SK-N-SH (cell line): ENCODE data around the gene ADD2. TPM values are rescaled to one million over a fixed set of nuclear protein-coding genes. Genes with fewer than 3 reads are reported as not detected.

Experiments
- CTCF ChIA-PET: fragments of 300-600, 350-600 bp; formaldehyde crosslinking; extraction: SDS; loops from one replicate; lab custom pipeline; 2021; lab: Yijun Ruan, JAX
- POLR2A ChIA-PET: fragments of 350-600 bp; sonication (Branson Sonifier 250); formaldehyde crosslinking; extraction: SDS; loops from one replicate; lab custom pipeline; 2020; ENCODE audit warnings: antibody characterized with exemption, inconsistent platforms; lab: Yijun Ruan, JAX
- DNase-seq: peaks from one replicate; pipeline ENCODE4 v3.0.0; 2012
- H2AFZ ChIP-seq: fragments of 200-600 bp; sonication (generic); 2 replicates; pipeline ENCODE4 v1.8.1; 2016; ENCODE audit warnings: antibody characterized with exemption, mild to moderate bottlenecking, low read depth
- H3F3A ChIP-seq: fragments of 200-600 bp; sonication (generic); replicated peaks from 2 replicates; pipeline ENCODE3; 2016; ENCODE audit warnings: antibody characterized with exemption, mild to moderate bottlenecking; ENCODE audit not compliant: insufficient read depth
- H3K27ac ChIP-seq, 2 experiments: fragments of 200-500 bp in 1 of 2; fragments of 200-600 bp in 1 of 2; sonication (Bioruptor generic) in 1 of 2; sonication (generic), shearing (Covaris generic) in 1 of 2; 2 replicates each; pipeline versions ENCODE4 v1.5.1 to v1.6.1; 2014 to 2016; ENCODE audit warnings: low read depth in 2 of 2, inconsistent platforms in 1 of 2, low read length in 1 of 2, mild to moderate bottlenecking in 1 of 2, mixed read lengths in 1 of 2
- H3K27me3 ChIP-seq: fragments of 200-600 bp; sonication (generic), shearing (Covaris generic); 2 replicates; pipeline ENCODE4 v1.6.1; 2016; ENCODE audit warnings: mixed run types; ENCODE audit not compliant: insufficient read depth
- H3K36me3 ChIP-seq, 2 experiments: fragments of 200-500 bp in 1 of 2; fragments of 200-600 bp in 1 of 2; sonication (Bioruptor generic) in 1 of 2; sonication (generic) in 1 of 2; replicated peaks in 1 of 2; 2 replicates each; pipeline versions ENCODE3 to v1.5.1; 2014 to 2016; ENCODE audit warnings: low read length in 1 of 2, mild to moderate bottlenecking in 1 of 2; ENCODE audit not compliant: insufficient read depth in 2 of 2, control insufficient read depth in 1 of 2
- H3K4me1 ChIP-seq, 2 experiments: fragments of 200-500 bp in 1 of 2; fragments of 200-600 bp in 1 of 2; sonication (Bioruptor generic) in 1 of 2; sonication (generic), shearing (Covaris generic) in 1 of 2; 2 replicates each; pipeline versions ENCODE4 v1.5.1 to v1.6.1; 2014 to 2016; ENCODE audit warnings: low read depth in 1 of 2, low read length in 1 of 2, mixed run types in 1 of 2; ENCODE audit not compliant: insufficient read depth in 2 of 2, control insufficient read depth in 1 of 2
- H3K4me2 ChIP-seq: fragments of 200-600 bp; sonication (generic), shearing (Covaris generic); 2 replicates; pipeline ENCODE4 v1.6.1; 2017; ENCODE audit warnings: mixed run types
- H3K4me3 ChIP-seq, 2 experiments: fragments of 200-500 bp in 1 of 2; fragments of 200-600 bp in 1 of 2; sonication (Bioruptor generic) in 1 of 2; sonication (generic), shearing (Covaris generic) in 1 of 2; 2 replicates each; pipeline versions ENCODE4 v1.5.1 to v1.8.1; 2014 to 2016; ENCODE audit warnings: low read depth in 2 of 2, inconsistent platforms in 1 of 2, low read length in 1 of 2, mild to moderate bottlenecking in 1 of 2, mixed read lengths in 1 of 2, moderate library complexity in 1 of 2
- H3K79me2 ChIP-seq: fragments of 200-600 bp; sonication (generic); 2 replicates; pipeline ENCODE4 v1.8.1; 2017; ENCODE audit warnings: mild to moderate bottlenecking; ENCODE audit not compliant: insufficient read depth
- H3K9ac ChIP-seq: fragments of 200-600 bp; sonication (generic); 2 replicates; pipeline ENCODE4 v1.6.1; 2017; ENCODE audit warnings: mixed run types
- H3K9me2 ChIP-seq: fragments of 200-600 bp; sonication (generic); 2 replicates; pipeline ENCODE4 v1.6.1; 2017; ENCODE audit warnings: mixed run types
- H3K9me3 ChIP-seq: fragments of 200-600 bp; sonication (generic); 2 replicates; pipeline ENCODE4 v1.6.1; 2017; ENCODE audit warnings: mixed run types, mild to moderate bottlenecking, moderate library complexity
- H4K20me1 ChIP-seq: fragments of 200-600 bp; sonication (generic); 2 replicates; pipeline ENCODE4 v1.6.1; 2017; ENCODE audit warnings: mild to moderate bottlenecking, mixed run types; ENCODE audit not compliant: insufficient read depth
- CHD2 ChIP-seq: fragments of 150-350 bp; IDR thresholded peaks from 2 replicates; pipeline ENCODE4 v1.6.1; 2018; ENCODE audit warnings: low read length; ENCODE audit not compliant: partially characterized antibody
- CTCF ChIP-seq: fragments of 200-600 bp; sonication (generic); IDR thresholded peaks from 2 replicates; pipeline ENCODE4 v1.6.1; 2017; ENCODE audit warnings: antibody characterized with exemption, mild to moderate bottlenecking, moderate library complexity
- ELF1 ChIP-seq: IDR thresholded peaks from 2 replicates; pipeline ENCODE4 v1.4.0; 2012
- EP300 ChIP-seq, 2 experiments: IDR thresholded peaks; 2 replicates each; pipeline versions ENCODE4 v1.4.0 to v1.6.1; 2012; ENCODE audit warnings: borderline replicate concordance in 1 of 2, low read depth in 1 of 2, low read length in 1 of 2
- EZH2phosphoT487 ChIP-seq: fragments of 200-600 bp; sonication (generic); IDR thresholded peaks from 2 replicates; pipeline ENCODE4 v1.6.1; 2017; ENCODE audit warnings: low read depth, mixed run types, mild to moderate bottlenecking, antibody characterized with exemption, moderate library complexity, borderline replicate concordance
- FOSL2 ChIP-seq: IDR thresholded peaks from 2 replicates; pipeline ENCODE4 v1.4.0; 2012; ENCODE audit warnings: low read depth, mild to moderate bottlenecking, moderate library complexity, borderline replicate concordance
- FOXJ3 ChIP-seq: sonication (generic); formaldehyde crosslinking; IDR thresholded peaks from 2 replicates; pipeline ENCODE4 v1.5.1; 2020; ENCODE audit warnings: mild to moderate bottlenecking, missing genetic modification reagents
- GATA2 ChIP-seq: sonication (generic); formaldehyde crosslinking; IDR thresholded peaks from 2 replicates; pipeline ENCODE4 v1.5.0; 2020; ENCODE audit warnings: mild to moderate bottlenecking, missing genetic modification reagents
- IRF3 ChIP-seq: fragments of 150-350 bp; IDR thresholded peaks from 2 replicates; pipeline ENCODE4 v1.6.1; 2016; ENCODE audit warnings: mild to moderate bottlenecking, low read depth, low read length
- MAX ChIP-seq: IDR thresholded peaks from 2 replicates; pipeline ENCODE4 v1.4.0; 2012; ENCODE audit warnings: low read depth
- MEF2A ChIP-seq: IDR thresholded peaks from 2 replicates; pipeline ENCODE4 v1.4.0; 2012; ENCODE audit warnings: low read depth, borderline replicate concordance
- NRF1 ChIP-seq: IDR thresholded peaks from 2 replicates; pipeline ENCODE4 v1.6.1; 2012; ENCODE audit warnings: low read depth, mild to moderate bottlenecking, low read length
- RAD21 ChIP-seq: IDR thresholded peaks from 2 replicates; pipeline ENCODE4 v1.6.1; 2012; ENCODE audit warnings: mild to moderate bottlenecking, low read length
- RCOR1 ChIP-seq: fragments of 150-350 bp; IDR thresholded peaks from 2 replicates; pipeline ENCODE4 v1.6.1; 2017; ENCODE audit warnings: antibody characterized with exemption, low read length
- RFX5 ChIP-seq: IDR thresholded peaks from 2 replicates; pipeline ENCODE4 v1.6.1; 2012; ENCODE audit warnings: mild to moderate bottlenecking, improper control_type of control experiment, low read length
- SIN3A ChIP-seq: IDR thresholded peaks from 2 replicates; pipeline ENCODE4 v1.6.1; 2012; ENCODE audit warnings: low read depth, mild to moderate bottlenecking, low read length, moderate library complexity, borderline replicate concordance
- TAF1 ChIP-seq: IDR thresholded peaks from 2 replicates; pipeline ENCODE4 v1.6.1; 2012; ENCODE audit warnings: low read depth, mild to moderate bottlenecking, low read length, moderate library complexity, borderline replicate concordance
- TCF12 ChIP-seq: IDR thresholded peaks from 2 replicates; pipeline ENCODE4 v1.4.0; 2012
- USF1 ChIP-seq: IDR thresholded peaks from 2 replicates; pipeline ENCODE4 v1.4.0; 2012; ENCODE audit warnings: low read depth, borderline replicate concordance
- USF2 ChIP-seq: fragments of 150-350 bp; IDR thresholded peaks from 2 replicates; pipeline ENCODE4 v1.6.1; 2017; ENCODE audit warnings: antibody characterized with exemption, low read length, low read depth, borderline replicate concordance
- YY1 ChIP-seq: IDR thresholded peaks from 2 replicates; pipeline ENCODE4 v1.4.0; 2012; ENCODE audit warnings: low read depth, mild to moderate bottlenecking
- WGBS: methylation state at CpG from one replicate; pipeline ENCODE4 v1.1.6; 2017; ENCODE audit warnings: low lambda C conversion rate; 5-methylcytosine and 5-hydroxymethylcytosine counted together
- polyA plus RNA-seq, 3 experiments: library from polyadenylated mRNA; depleted of rRNA; stranded (reverse); fragments of >200 nt; gene quantifications; 2 replicates each; pipeline ENCODE4 v1.2.3, GENCODE V29; 2012

The ADD2 gene
- polyA plus RNA-seq, 1 of the 3 experiments (the other 2 are of a cell fraction), result 0.30 TPM

GRCh38 chr2:70724366-70724765 lies 43.6 kb downstream of the ADD2 start:
- POLR2A ChIA-PET, result no interaction called here
- Histone ChIP-seq H3K36me3 (no peaks in the 10 kb centered on the region), H3K9ac (no peak overlapping the region), H4K20me1 (no peaks in the 10 kb centered on the region), H3F3A (no peaks in the 10 kb centered on the region), H3K4me3 (no peak overlapping the region), H3K79me2 (no peaks in the 10 kb centered on the region), H3K4me2 (no peak overlapping the region), H3K27ac (no peak overlapping the region), H2AFZ (no peak overlapping the region), H3K4me1 (peaks cover 0 to 3% of the 10 kb centered on the region in 2 experiments; a peak in 1 of 4 replicates), H3K9me2 (no peaks in the 10 kb centered on the region), H3K27me3 (no peaks in the 10 kb centered on the region), H3K9me3 (no peaks in the 10 kb centered on the region)
- CTCF ChIA-PET, result interaction anchor here (2.0 kb wide), 1 partner anchor 44 kb away, joined by 7 read pairs; the partner anchor contains the start of gene ADD2
- TF ChIP-seq NRF1, result no peak
- no peak for TF ChIP-seq FOXJ3
- TF ChIP-seq MEF2A, result no peak
- no peak for TF ChIP-seq MAX
- TF ChIP-seq YY1, result no peak
- no peak for TF ChIP-seq SIN3A
- TF ChIP-seq EZH2phosphoT487, result no peak
- TF ChIP-seq TAF1, result no peak
- no peak for TF ChIP-seq FOSL2
- no peak for TF ChIP-seq RCOR1
- no peak for TF ChIP-seq GATA2 (CRISPR knock-in tag)
- no peak for TF ChIP-seq EP300 (IDR thresholded peaks at IDR 0.05; ENCODE audit: borderline replicate concordance in 1 of 2, low read depth in 1 of 2, low read length in 1 of 2)
- no peak for TF ChIP-seq RAD21
- 74% methylated on average over 4 of the region's 7 CpGs for WGBS
- DNase-seq, result no peak

GRCh38 chr2:70723286-70723885 lies 44.6 kb downstream of the ADD2 start:
- H3K4me2 ChIP-seq, result no peak overlapping the region
- no peaks in the 10 kb centered on the region for H3F3A ChIP-seq
- H3K4me1 ChIP-seq, result peaks cover 0 to 3% of the 10 kb centered on the region in 2 experiments; a peak in 1 of 4 replicates
- H3K27ac ChIP-seq, result no peak overlapping the region
- 48% methylated on average over 5 of the region's 5 CpGs for WGBS
- no peak overlapping the region for H2AFZ ChIP-seq
- no peaks in the 10 kb centered on the region for H3K79me2 ChIP-seq
- no peaks in the 10 kb centered on the region for H3K9me3 ChIP-seq
- H3K4me3 ChIP-seq, result no peak overlapping the region
- ChIA-PET CTCF (interaction anchor here (0.7 to 2.0 kb wide), 2 partner anchors 45 to 148 kb away, joined by 3 to 7 read pairs; partner anchors contain the start of gene ADD2), POLR2A (no interaction called here)
- no peaks in the 10 kb centered on the region for H3K9me2 ChIP-seq
- no peak for DNase-seq
- no peaks in the 10 kb centered on the region for H3K27me3 ChIP-seq
- no peaks in the 10 kb centered on the region for H4K20me1 ChIP-seq
- H3K9ac ChIP-seq, result no peak overlapping the region
- no peaks in the 10 kb centered on the region for H3K36me3 ChIP-seq
- TF ChIP-seq FOSL2 (no peak), TAF1 (no peak), RCOR1 (no peak), ELF1 (no peak), MEF2A (no peak), TCF12 (no peak), EP300 (IDR thresholded peaks at IDR 0.05; ENCODE audit: borderline replicate concordance in 1 of 2, low read depth in 1 of 2, low read length in 1 of 2) (no peak), CTCF (no peak), CHD2 (no peak), FOXJ3 (no peak), MAX (no peak), IRF3 (no peak), RAD21 (no peak), SIN3A (no peak), USF1 (no peak), RFX5 (no peak), EZH2phosphoT487 (no peak), USF2 (no peak)
